Karpas-422 (cell line): ENCODE results near the gene CDKN1B. TPM values are rescaled to one million over a fixed set of nuclear protein-coding genes. Genes with fewer than 3 reads are reported as not detected.

Source experiments
- DNase-seq: peaks from one replicate; pipeline ENCODE4 v3.0.0-alpha.2; 2015
- H2AFZ ChIP-seq: fragments of 200-600 bp; sonication (generic); 2 replicates; pipeline ENCODE4 v1.6.1; 2014; ENCODE audit warnings: antibody characterized with exemption, low read length, mixed read lengths
- H3K27ac ChIP-seq: fragments of 200-600 bp; sonication (generic); 2 replicates; pipeline ENCODE4 v1.5.1; 2014; ENCODE audit warnings: mild to moderate bottlenecking, low read length, moderate library complexity
- H3K27me3 ChIP-seq: fragments of 200-600 bp; sonication (generic); 2 replicates; pipeline ENCODE4 v1.6.1; 2014; ENCODE audit warnings: low read length, mixed read lengths
- H3K36me3 ChIP-seq: fragments of 200-600 bp; sonication (generic); 2 replicates; pipeline ENCODE4 v1.6.1; 2014; ENCODE audit warnings: low read length, mixed read lengths; ENCODE audit not compliant: insufficient read depth
- H3K4me1 ChIP-seq: fragments of 200-600 bp; sonication (generic); 2 replicates; pipeline ENCODE4 v1.6.1; 2014; ENCODE audit warnings: mild to moderate bottlenecking, low read length, mixed read lengths
- H3K4me2 ChIP-seq: fragments of 200-600 bp; sonication (generic); 2 replicates; pipeline ENCODE4 v1.6.1; 2014; ENCODE audit warnings: low read length, low read depth, mild to moderate bottlenecking; ENCODE audit not compliant: poor library complexity, severe bottlenecking
- H3K4me3 ChIP-seq: fragments of 200-600 bp; sonication (generic); 2 replicates; pipeline ENCODE4 v1.5.1; 2014; ENCODE audit warnings: mild to moderate bottlenecking, antibody characterized with exemption, low read length, mixed read lengths
- H3K79me2 ChIP-seq: fragments of 200-600 bp; sonication (generic); 2 replicates; pipeline ENCODE4 v1.6.1; 2014; ENCODE audit warnings: mild to moderate bottlenecking, low read length, mixed read lengths
- H3K9ac ChIP-seq: fragments of 200-600 bp; sonication (generic); 2 replicates; pipeline ENCODE4 v1.6.0; 2014; ENCODE audit warnings: low read length
- H3K9me2 ChIP-seq: fragments of 200-600 bp; sonication (generic), shearing (Covaris generic); replicated peaks from 2 replicates; pipeline ENCODE4 v1.6.0; 2014; ENCODE audit warnings: mild to moderate bottlenecking, low read length, moderate library complexity; ENCODE audit not compliant: insufficient read depth
- H3K9me3 ChIP-seq: fragments of 300-700, 200-600 bp; sonication (generic); 2 replicates; pipeline ENCODE4 v1.6.1; 2014; ENCODE audit warnings: low read length, mixed read lengths
- H4K20me1 ChIP-seq: fragments of 200-600 bp; sonication (generic); 2 replicates; pipeline ENCODE4 v1.6.1; 2014; ENCODE audit warnings: mild to moderate bottlenecking, antibody characterized with exemption, low read length, low read depth; ENCODE audit not compliant: insufficient read depth
- total RNA-seq: library from RNA; depleted of rRNA; stranded (reverse); fragments of >200 nt; shearing (Covaris generic); gene quantifications from 2 replicates; pipeline ENCODE4 v1.2.3, GENCODE V29; 2014; ENCODE audit warnings: low replicate concordance

CDKN1B gene
- total RNA-seq, 1 experiment from 2014 or later: 32.8 TPM

GRCh38 chr12:12714276-12715021 is 2.7 kb upstream of the CDKN1B start:
- no peaks in the 10 kb centered on the region for H3K9me3 ChIP-seq
- H3K27me3 ChIP-seq: no peaks in the 10 kb centered on the region
- H2AFZ ChIP-seq: no peak overlapping the region
- H4K20me1 ChIP-seq: 0 out of 2 replicates have a peak, but pooled peaks cover 7% of the 10 kb centered on the region
- peak; percentile 71 for DNase-seq
- peak overlapping the region; percentile 66 for H3K4me2 ChIP-seq
- H3K9ac ChIP-seq: peak overlapping the region; percentile 43; the same call in 1 of the 2 replicates
- peak overlapping the region; percentile 41 for H3K4me3 ChIP-seq
- H3K79me2 ChIP-seq: peaks cover 19% of the 10 kb centered on the region
- peaks cover 39% of the 10 kb centered on the region for H3K4me1 ChIP-seq
- H3K9me2 ChIP-seq: no peaks in the 10 kb centered on the region
- no peak overlapping the region for H3K27ac ChIP-seq
- peaks cover 3% of the 10 kb centered on the region; the same call in 1 of the 2 replicates for H3K36me3 ChIP-seq

- Histone ChIP-seq H3K79me2 (peaks cover 26% of the 10 kb centered on the region), H3K9ac (no peak overlapping the region), H2AFZ (no peak overlapping the region), H3K36me3 (peaks cover 5% of the 10 kb centered on the region; the same call in 1 of the 2 replicates), H3K27me3 (no peaks in the 10 kb centered on the region), H3K27ac (no peak overlapping the region), H3K4me2 (peak overlapping the region; percentile 66), H4K20me1 (0 out of 2 replicates have a peak, but pooled peaks cover 7% of the 10 kb centered on the region), H3K4me3 (no peak overlapping the region), H3K9me3 (no peaks in the 10 kb centered on the region), H3K9me2 (no peaks in the 10 kb centered on the region), H3K4me1 (peaks cover 45% of the 10 kb centered on the region)
- no peak for DNase-seq
Measured at GRCh38 chr12:12715128-12715458, 2.1 kb upstream of the CDKN1B start.

- H3K27me3 ChIP-seq: no peaks in the 10 kb centered on the region
- H3K9ac ChIP-seq: peak overlapping the region; percentile 95
- no peak overlapping the region for H2AFZ ChIP-seq
- H3K4me3 ChIP-seq: peak overlapping the region; percentile 86; the same call in 1 of the 2 replicates
- H3K4me2 ChIP-seq: peak overlapping the region; percentile 89
- H3K9me2 ChIP-seq: no peaks in the 10 kb centered on the region
- H3K79me2 ChIP-seq: peaks cover 31% of the 10 kb centered on the region
- DNase-seq: peak; percentile 47
- peaks cover 8% of the 10 kb centered on the region; the same call in 1 of the 2 replicates for H3K36me3 ChIP-seq
- H3K27ac ChIP-seq: no peak overlapping the region
- H3K9me3 ChIP-seq: no peaks in the 10 kb centered on the region
- peaks cover 50% of the 10 kb centered on the region for H3K4me1 ChIP-seq
- 0 out of 2 replicates have a peak, but pooled peaks cover 7% of the 10 kb centered on the region for H4K20me1 ChIP-seq
Measured at GRCh38 chr12:12715459-12716150, 1.6 kb upstream of the CDKN1B start.

GRCh38 chr12:12716151-12716792 is 896 bp upstream of the CDKN1B start:
- H3K4me3 ChIP-seq: peak overlapping the region; percentile 86
- DNase-seq: peak; percentile 46
- no peak overlapping the region; the same call in 1 of the 2 replicates for H2AFZ ChIP-seq
- H3K9me3 ChIP-seq: no peaks in the 10 kb centered on the region
- peaks cover 36% of the 10 kb centered on the region for H3K79me2 ChIP-seq
- H3K4me1 ChIP-seq: peaks cover 57% of the 10 kb centered on the region
- H3K27ac ChIP-seq: peak overlapping the region; percentile 55
- H3K9me2 ChIP-seq: no peaks in the 10 kb centered on the region
- 0 out of 2 replicates have a peak, but pooled peaks cover 7% of the 10 kb centered on the region for H4K20me1 ChIP-seq
- peaks cover 11% of the 10 kb centered on the region; the same call in 1 of the 2 replicates for H3K36me3 ChIP-seq
- no peaks in the 10 kb centered on the region for H3K27me3 ChIP-seq
- H3K9ac ChIP-seq: peak overlapping the region; percentile 95
- H3K4me2 ChIP-seq: peak overlapping the region; percentile 89

GRCh38 chr12:12717586-12718380 is 615 bp downstream of the CDKN1B start:
- Histone ChIP-seq H3K4me2 (peak overlapping the region; percentile 89), H3K9me2 (no peaks in the 10 kb centered on the region), H3K9me3 (no peaks in the 10 kb centered on the region), H3K4me3 (peak overlapping the region; percentile 86), H3K79me2 (peaks cover 36% of the 10 kb centered on the region), H3K9ac (peak overlapping the region; percentile 95), H2AFZ (peak overlapping the region; percentile 56; the same call in 1 of the 2 replicates), H4K20me1 (0 out of 2 replicates have a peak, but pooled peaks cover 7% of the 10 kb centered on the region), H3K27me3 (no peaks in the 10 kb centered on the region), H3K36me3 (peaks cover 11% of the 10 kb centered on the region; the same call in 1 of the 2 replicates), H3K27ac (peak overlapping the region; percentile 72), H3K4me1 (peaks cover 72% of the 10 kb centered on the region)
- DNase-seq: peak; percentile 78

GRCh38 chr12:12718381-12718759 is 1.2 kb downstream of the CDKN1B start:
- peaks cover 11% of the 10 kb centered on the region; the same call in 1 of the 2 replicates for H3K36me3 ChIP-seq
- H3K27me3 ChIP-seq: no peaks in the 10 kb centered on the region
- peaks cover 78% of the 10 kb centered on the region for H3K4me1 ChIP-seq
- H3K4me3 ChIP-seq: peak overlapping the region; percentile 86
- H3K27ac ChIP-seq: peak overlapping the region; percentile 72
- H2AFZ ChIP-seq: no peak overlapping the region
- peak overlapping the region; percentile 89 for H3K4me2 ChIP-seq
- H4K20me1 ChIP-seq: 0 out of 2 replicates have a peak, but pooled peaks cover 7% of the 10 kb centered on the region
- H3K9ac ChIP-seq: peak overlapping the region; percentile 95
- H3K9me2 ChIP-seq: no peaks in the 10 kb centered on the region
- DNase-seq: no peak
- peaks cover 37% of the 10 kb centered on the region for H3K79me2 ChIP-seq
- no peaks in the 10 kb centered on the region for H3K9me3 ChIP-seq

GRCh38 chr12:12718853-12719252 is 1.7 kb downstream of the CDKN1B start:
- no peaks in the 10 kb centered on the region for H3K9me3 ChIP-seq
- H3K27me3 ChIP-seq: no peaks in the 10 kb centered on the region
- no peak overlapping the region for H2AFZ ChIP-seq
- H3K4me2 ChIP-seq: peak overlapping the region; percentile 89
- H3K79me2 ChIP-seq: peaks cover 42% of the 10 kb centered on the region
- 0 out of 2 replicates have a peak, but pooled peaks cover 7% of the 10 kb centered on the region for H4K20me1 ChIP-seq
- H3K9me2 ChIP-seq: no peaks in the 10 kb centered on the region
- H3K27ac ChIP-seq: peak overlapping the region; percentile 72
- H3K4me3 ChIP-seq: peak overlapping the region; percentile 86
- peaks cover 11% of the 10 kb centered on the region; the same call in 1 of the 2 replicates for H3K36me3 ChIP-seq
- DNase-seq: peak; percentile 68
- peaks cover 80% of the 10 kb centered on the region for H3K4me1 ChIP-seq
- peak overlapping the region; percentile 95 for H3K9ac ChIP-seq
